ENCODE measurements around the gene ZGRF1.

GRCh38 chr4:112649055-112649408 is 12.3 kb upstream of the ZGRF1 start:
- TF ChIP-seq CTCF (IDR thresholded peaks at IDR 0.05): no peak
- no peak for TF ChIP-seq POLR2A (IDR thresholded peaks at IDR 0.05)

All from uterus (tissue), 2 donors.